ENCODE results near the gene PDGFD.

GRCh38 chr11:103985041-103985440 is 178.9 kb downstream of the PDGFD start:
- TF ChIP-seq CTCF (IDR thresholded peaks at IDR 0.05) = no peak
- no peak for TF ChIP-seq POLR2A (IDR thresholded peaks at IDR 0.05)

Measured in ovary (tissue), 3 donors.